Vagina (tissue), 2 donors: Measurements from ENCODE around the gene SNTA1.

Experiments used
- POLR2A ChIP-seq, 2 donors: fragments of 450-650 bp; IDR thresholded peaks; one replicate each; pipeline ENCODE4 v1.6.1; 2017; ENCODE audit warnings: antibody characterized with exemption in 2 of 2, mild to moderate bottlenecking in 2 of 2, moderate library complexity in 2 of 2
- POLR2AphosphoS5 ChIP-seq, 2 donors: sonication (generic); formaldehyde crosslinking; IDR thresholded peaks; one replicate each; pipeline ENCODE4 v1.9.0; 2017; ENCODE audit warnings: antibody characterized with exemption in 2 of 2, mild to moderate bottlenecking in 2 of 2, low read depth in 1 of 2; ENCODE audit not compliant: insufficient read depth in 1 of 2
- TF ChIP-seq, protein P1 (sequence below), 3 experiments: fragments of 450-650 bp in 2 of 3; fragments of 200-600 bp in 1 of 3; sonication (generic) in 1 of 3; IDR thresholded peaks; one replicate each; pipeline ENCODE4 v1.5.1; 2017 to 2019; ENCODE audit warnings: antibody characterized with exemption in 3 of 3, mild to moderate bottlenecking in 2 of 3, moderate library complexity in 2 of 3

DNA sequence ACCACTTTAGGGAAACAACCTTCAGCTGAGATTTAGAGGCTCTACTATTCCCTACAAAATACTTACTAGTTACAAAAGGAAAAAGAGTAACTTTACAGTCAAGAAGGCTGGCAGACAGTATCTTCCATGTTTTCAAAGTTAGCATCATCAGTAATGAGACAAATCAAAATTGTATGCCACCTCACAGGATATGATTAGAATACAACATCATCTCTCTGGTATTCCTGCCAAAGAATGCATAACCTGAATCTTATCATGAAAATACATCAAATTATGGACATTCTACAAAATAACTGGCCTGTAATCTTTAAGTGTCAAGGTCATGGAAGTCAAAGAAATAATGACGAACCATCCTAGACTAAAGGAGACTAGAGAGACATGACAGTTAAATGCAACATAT lies 80.7 kb downstream of the SNTA1 start:
- TF ChIP-seq, protein P1, sequence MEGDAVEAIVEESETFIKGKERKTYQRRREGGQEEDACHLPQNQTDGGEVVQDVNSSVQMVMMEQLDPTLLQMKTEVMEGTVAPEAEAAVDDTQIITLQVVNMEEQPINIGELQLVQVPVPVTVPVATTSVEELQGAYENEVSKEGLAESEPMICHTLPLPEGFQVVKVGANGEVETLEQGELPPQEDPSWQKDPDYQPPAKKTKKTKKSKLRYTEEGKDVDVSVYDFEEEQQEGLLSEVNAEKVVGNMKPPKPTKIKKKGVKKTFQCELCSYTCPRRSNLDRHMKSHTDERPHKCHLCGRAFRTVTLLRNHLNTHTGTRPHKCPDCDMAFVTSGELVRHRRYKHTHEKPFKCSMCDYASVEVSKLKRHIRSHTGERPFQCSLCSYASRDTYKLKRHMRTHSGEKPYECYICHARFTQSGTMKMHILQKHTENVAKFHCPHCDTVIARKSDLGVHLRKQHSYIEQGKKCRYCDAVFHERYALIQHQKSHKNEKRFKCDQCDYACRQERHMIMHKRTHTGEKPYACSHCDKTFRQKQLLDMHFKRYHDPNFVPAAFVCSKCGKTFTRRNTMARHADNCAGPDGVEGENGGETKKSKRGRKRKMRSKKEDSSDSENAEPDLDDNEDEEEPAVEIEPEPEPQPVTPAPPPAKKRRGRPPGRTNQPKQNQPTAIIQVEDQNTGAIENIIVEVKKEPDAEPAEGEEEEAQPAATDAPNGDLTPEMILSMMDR (IDR thresholded peaks at IDR 0.05): no peak
- TF ChIP-seq POLR2AphosphoS5 (IDR thresholded peaks at IDR 0.05; ENCODE audit: insufficient read depth in 1 of 2, low read depth in 1 of 2) (no peak), POLR2A (IDR thresholded peaks at IDR 0.05) (no peak)
